OCI-LY1 (cell line): ENCODE data around the gene NLRP14.

Source experiments
- EZH2 ChIP-seq: fragments of 200-600 bp; sonication (generic), shearing (Covaris generic); IDR thresholded peaks from 2 replicates; pipeline ENCODE4 v1.8.0; 2017; ENCODE audit warnings: borderline replicate concordance, mixed run types, mild to moderate bottlenecking, antibody characterized with exemption, low read length, moderate library complexity, mixed read lengths
- TF ChIP-seq, protein P1 (sequence below): fragments of 200-600 bp; sonication (generic), shearing (Covaris generic); IDR thresholded peaks from 2 replicates; pipeline ENCODE4 v1.5.1; 2017; ENCODE audit warnings: mild to moderate bottlenecking, antibody characterized with exemption, low read length, moderate library complexity, mixed read lengths

DNA sequence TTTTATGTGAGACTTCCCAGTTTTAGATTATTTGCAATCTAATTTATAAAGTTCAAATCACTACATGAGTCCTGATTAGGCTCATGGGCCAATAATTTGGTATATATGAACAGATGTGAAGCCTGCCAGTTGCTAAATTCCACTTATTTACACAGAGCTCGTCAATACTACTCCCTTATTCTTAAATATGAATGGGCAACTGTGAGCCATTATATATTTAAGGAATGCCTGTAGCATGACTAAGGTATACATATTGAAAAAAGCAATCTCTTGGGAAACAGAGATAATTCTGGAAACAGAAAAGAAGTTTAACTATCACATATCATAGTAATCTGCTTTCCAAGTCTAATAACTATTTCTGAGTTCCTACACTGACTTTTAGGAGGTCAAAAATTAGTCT is 95.5 kb downstream of the NLRP14 start:
- TF ChIP-seq, protein P1, sequence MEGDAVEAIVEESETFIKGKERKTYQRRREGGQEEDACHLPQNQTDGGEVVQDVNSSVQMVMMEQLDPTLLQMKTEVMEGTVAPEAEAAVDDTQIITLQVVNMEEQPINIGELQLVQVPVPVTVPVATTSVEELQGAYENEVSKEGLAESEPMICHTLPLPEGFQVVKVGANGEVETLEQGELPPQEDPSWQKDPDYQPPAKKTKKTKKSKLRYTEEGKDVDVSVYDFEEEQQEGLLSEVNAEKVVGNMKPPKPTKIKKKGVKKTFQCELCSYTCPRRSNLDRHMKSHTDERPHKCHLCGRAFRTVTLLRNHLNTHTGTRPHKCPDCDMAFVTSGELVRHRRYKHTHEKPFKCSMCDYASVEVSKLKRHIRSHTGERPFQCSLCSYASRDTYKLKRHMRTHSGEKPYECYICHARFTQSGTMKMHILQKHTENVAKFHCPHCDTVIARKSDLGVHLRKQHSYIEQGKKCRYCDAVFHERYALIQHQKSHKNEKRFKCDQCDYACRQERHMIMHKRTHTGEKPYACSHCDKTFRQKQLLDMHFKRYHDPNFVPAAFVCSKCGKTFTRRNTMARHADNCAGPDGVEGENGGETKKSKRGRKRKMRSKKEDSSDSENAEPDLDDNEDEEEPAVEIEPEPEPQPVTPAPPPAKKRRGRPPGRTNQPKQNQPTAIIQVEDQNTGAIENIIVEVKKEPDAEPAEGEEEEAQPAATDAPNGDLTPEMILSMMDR, result no peak
- TF ChIP-seq EZH2, result no peak
